ENCODE data around the gene ARL2. TPM values are rescaled to one million over a fixed set of nuclear protein-coding genes. Genes with fewer than 3 reads are reported as not detected.
A peak's percentile ranks its signal among the peaks of the same experiment; 100 is the strongest.
"Not testable (repeated sequence)": the region's sequence is repeated elsewhere in the genome, so short reads cannot be mapped to it uniquely, and the experiment has no call there.

The ARL2 gene
- total RNA-seq, 4 donors from 2014 or later, result 64.4 to 103 (median 77.2) TPM

DNA sequence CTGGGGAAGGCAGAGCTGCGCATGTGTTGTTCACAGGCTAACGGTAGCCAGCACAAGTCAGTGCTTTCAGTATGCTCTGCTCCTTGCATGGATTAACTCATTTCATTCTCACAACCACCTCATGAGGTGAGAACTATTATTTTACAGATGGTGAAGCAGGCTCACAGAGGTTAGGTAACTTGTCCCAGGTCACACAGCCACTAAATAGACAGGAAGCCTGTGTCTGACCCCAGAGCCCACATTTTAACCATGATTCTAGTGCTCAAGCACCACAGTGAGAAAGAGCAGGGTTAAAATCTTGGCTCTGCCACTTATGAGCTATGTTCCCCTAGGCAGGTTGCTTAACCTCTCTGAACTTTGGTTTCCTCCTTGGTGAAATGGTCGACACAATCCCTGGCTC, 7.0 kb downstream of the ARL2 start:
- Histone ChIP-seq H3K27ac (no peak overlapping the region), H3K4me1 (peaks cover 0 to 4% (median 0%) of the 10 kb centered on the region in 4 donors), H3K27me3 (no peaks in the 10 kb centered on the region), H3K36me3 (peaks cover 0 to 24% (median 0%) of the 10 kb centered on the region in 3 donors), H3K4me3 (no peak overlapping the region), H3K9me3 (no peaks in the 10 kb centered on the region)
- TF ChIP-seq POLR2A (IDR thresholded peaks at IDR 0.05) (no peak), CTCF (IDR thresholded peaks at IDR 0.05) (no peak)
- DNase-seq, result no peak

- no peak for DNase-seq
- no peaks in the 10 kb centered on the region for H3K9me3 ChIP-seq
- H3K4me1 ChIP-seq, result peaks cover 0 to 3% (median 0%) of the 10 kb centered on the region in 4 donors
- no peaks in the 10 kb centered on the region for H3K27me3 ChIP-seq
- no peak for TF ChIP-seq CTCF (IDR thresholded peaks at IDR 0.05)
- no peak overlapping the region for H3K4me3 ChIP-seq
- no peak overlapping the region for H3K27ac ChIP-seq
- H3K36me3 ChIP-seq, result peaks cover 0 to 24% (median 0%) of the 10 kb centered on the region in 3 donors
Observed at GRCh38 chr11:65021509-65021908, 7.5 kb downstream of the ARL2 start.

DNA sequence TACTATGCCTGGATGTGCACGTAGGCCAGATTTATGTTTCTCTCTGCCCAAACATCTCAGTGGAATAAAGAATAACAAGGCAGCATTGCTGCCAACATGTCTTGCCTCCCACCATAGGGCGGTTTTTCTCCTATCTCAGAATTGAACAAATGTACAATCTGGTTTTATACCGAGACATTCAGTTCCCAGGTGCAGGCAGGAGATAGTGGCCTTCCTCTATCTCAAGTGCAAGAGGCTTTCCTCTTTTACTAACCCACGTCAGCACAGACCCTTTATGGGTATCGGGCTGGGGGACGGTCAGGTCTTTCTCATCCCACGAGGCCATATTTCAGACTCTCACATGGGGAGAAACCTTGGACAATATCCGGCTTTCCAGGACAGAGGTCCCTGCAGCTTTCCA, 9.5 kb downstream of the ARL2 start:
- H3K27ac ChIP-seq, H3K4me1 ChIP-seq: not testable (repeated sequence)

DNA sequence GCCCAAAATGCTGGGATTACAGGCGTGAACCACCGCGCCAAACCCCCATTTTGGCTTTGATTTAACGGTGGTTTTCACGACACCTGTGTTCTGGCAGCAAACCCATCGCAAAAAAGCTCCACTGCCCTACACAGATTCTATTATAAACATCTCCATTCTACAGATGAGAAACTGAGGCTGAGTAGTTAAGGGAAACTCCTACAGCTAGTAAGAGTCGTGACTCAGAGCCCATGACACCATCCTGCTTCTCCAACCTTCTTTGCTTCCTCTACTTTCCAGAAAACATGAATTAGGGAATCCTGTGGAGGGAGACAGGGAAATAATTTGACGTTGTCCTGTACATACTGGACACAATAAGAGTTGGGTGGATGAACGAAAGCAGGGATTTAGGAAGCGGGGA, 12.8 kb downstream of the ARL2 start:
- Histone ChIP-seq H3K27me3 (no peaks in the 10 kb centered on the region), H3K4me1 (peaks cover 0 to 18% (median 4%) of the 10 kb centered on the region in 4 donors), H3K9me3 (no peaks in the 10 kb centered on the region), H3K4me3 (peak overlapping the region; percentile 46 to 67 (median 58)), H3K36me3 (peaks cover 0 to 6% (median 0%) of the 10 kb centered on the region in 3 donors), H3K27ac (peak overlapping the region; percentile 78 to 94 (median 88))
- no peak for TF ChIP-seq POLR2A (IDR thresholded peaks at IDR 0.05)
- TF ChIP-seq CTCF (IDR thresholded peaks at IDR 0.05), result no peak
- no peak for DNase-seq

More for the DNA sequence above, 9.5 kb downstream of the ARL2 start:
- not testable (repeated sequence) for H3K4me3 ChIP-seq, H3K9me3 ChIP-seq, H3K27me3 ChIP-seq, DNase-seq
- H3K36me3 ChIP-seq, result peaks cover 0 to 15% (median 0%) of the 10 kb centered on the region in 3 donors

DNA sequence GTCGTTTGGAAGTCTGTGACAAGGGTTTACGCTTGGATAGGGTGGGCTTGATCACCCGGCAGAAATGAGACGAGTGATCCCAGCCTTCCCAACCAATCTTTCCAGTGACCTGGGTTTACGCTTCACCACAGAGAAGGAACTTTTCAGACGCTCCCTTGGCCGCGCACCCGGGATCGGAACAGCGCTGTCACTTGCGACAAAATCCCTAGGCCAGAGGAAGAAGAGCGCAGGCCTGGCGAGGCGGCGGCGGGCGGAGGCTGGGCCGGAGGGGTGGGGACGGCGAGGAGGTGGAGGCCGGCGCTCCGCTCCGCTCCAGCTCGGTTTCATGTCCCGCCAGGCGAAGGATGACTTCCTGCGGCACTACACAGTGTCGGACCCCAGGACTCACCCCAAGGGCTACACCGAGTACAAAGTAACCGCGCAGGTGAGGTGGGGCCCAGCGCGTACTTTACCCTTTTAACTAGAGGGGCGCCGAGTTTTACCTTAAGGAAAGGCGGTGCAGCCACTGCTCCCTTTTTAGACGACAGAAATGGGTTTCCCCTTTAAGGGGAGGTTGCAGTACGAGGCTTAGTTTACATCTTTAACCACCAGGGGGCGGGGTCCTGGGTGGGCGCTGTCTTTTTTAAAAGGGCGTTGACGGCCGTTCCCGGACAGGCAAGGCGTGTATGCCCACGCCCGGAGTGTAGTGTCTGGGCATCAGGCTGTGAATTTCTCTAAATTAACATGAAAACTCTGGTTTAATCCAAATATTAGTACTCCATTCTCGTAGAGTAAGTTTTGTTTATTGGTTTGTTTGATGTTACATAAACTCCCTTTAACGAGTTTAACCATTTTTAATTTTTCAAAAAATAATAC, 13.5 kb downstream of the ARL2 start, which contains the start of gene SNX15:
Gene SNX15 (plus strand): TSS at position 227 of the 855 bp plus-strand sequence. CDS start 99 bp downstream, at position 326.
- Histone ChIP-seq H3K9me3 (no peaks in the 10 kb centered on the region), H3K27ac (peak within 1 kb of the TSS; percentile 78 to 94 (median 88)), H3K27me3 (no peaks in the 10 kb centered on the region), H3K4me1 (peaks cover 0 to 18% (median 4%) of the 10 kb centered on the region in 4 donors), H3K4me3 (peak within 1 kb of the TSS; percentile 46 to 67 (median 58)), H3K36me3 (peaks cover 0 to 12% (median 0%) of the 10 kb centered on the region in 3 donors)
- TF ChIP-seq CTCF (IDR thresholded peaks at IDR 0.05) (peak; percentile 55 to 92 (median 78)), POLR2A (IDR thresholded peaks at IDR 0.05) (peak; percentile 66 to 78)
- DNase-seq, result peak; percentile 94 to 97 (median 95)

DNA sequence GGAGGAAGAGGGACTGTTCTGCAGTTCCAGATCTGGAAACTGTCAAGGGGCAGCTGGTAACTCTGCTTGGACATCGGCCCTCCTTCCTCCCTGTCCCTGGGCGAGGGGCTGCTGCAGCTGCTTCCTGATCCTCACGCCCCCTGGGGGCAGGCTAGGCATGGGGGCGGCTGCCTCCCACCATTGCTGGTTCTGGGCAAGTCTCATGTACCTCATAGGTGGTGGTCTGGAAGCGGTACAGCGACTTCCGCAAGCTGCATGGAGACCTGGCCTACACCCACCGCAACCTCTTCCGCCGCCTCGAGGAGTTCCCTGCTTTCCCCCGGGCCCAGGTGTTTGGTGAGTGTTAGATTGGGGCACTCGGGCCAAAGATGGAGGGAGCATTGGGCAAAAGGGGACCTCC, 18.3 kb downstream of the ARL2 start:
- Histone ChIP-seq H3K4me3 (no peak overlapping the region), H3K9me3 (no peaks in the 10 kb centered on the region), H3K36me3 (peaks cover 0 to 58% (median 0%) of the 10 kb centered on the region in 3 donors)

More for the DNA sequence above, 18.3 kb downstream of the ARL2 start:
- Histone ChIP-seq H3K27me3 (no peaks in the 10 kb centered on the region), H3K4me1 (peaks cover 0 to 18% (median 4%) of the 10 kb centered on the region in 4 donors), H3K27ac (no peak overlapping the region)
- DNase-seq, result no peak
- no peak for TF ChIP-seq POLR2A (IDR thresholded peaks at IDR 0.05)
- no peak for TF ChIP-seq CTCF (IDR thresholded peaks at IDR 0.05)

All from Peyer's patch (tissue), 4 donors.